H1 (cell line): Measurements from ENCODE around the gene TNFRSF14. TPM values are rescaled to one million over a fixed set of nuclear protein-coding genes. Genes with fewer than 3 reads are reported as not detected.

Experiments
- CTCF ChIA-PET: fragments of 300-600 bp; sonication (Branson Sonifier 250); formaldehyde crosslinking; loops from one replicate; lab custom pipeline; 2021; ENCODE audit not compliant: partially characterized antibody; lab: Charles Lee
- POLR2A ChIA-PET: fragments of 300-600 bp; sonication (Branson Sonifier 250); formaldehyde crosslinking; loops from one replicate; lab custom pipeline; 2021; ENCODE audit warnings: inconsistent platforms; ENCODE audit not compliant: partially characterized antibody; lab: Charles Lee
- DNase-seq, 2 experiments: peaks; one replicate each; pipeline versions ENCODE4 v3.0.0 to v3.0.0-alpha.2; 2010 to 2022; ENCODE audit warnings: low spot score in 2 of 2, low read depth in 1 of 2, mixed read lengths in 1 of 2
- FAIRE-seq: peaks from 2 replicates; lab custom pipeline; 2011; peaks lifted over from hg19 to GRCh38; lab: Jason Lieb, UNC
- H2AFZ ChIP-seq: 2 replicates; pipeline ENCODE4 v1.8.1; 2012; ENCODE audit warnings: low read length, inconsistent platforms
- H2AK5ac ChIP-seq: 2 replicates; pipeline ENCODE4 v1.6.1; 2013; ENCODE audit warnings: low read depth, low read length
- H2BK120ac ChIP-seq: replicated peaks from 2 replicates; pipeline ENCODE3; 2013; ENCODE audit warnings: low read depth, low read length, inconsistent platforms
- H2BK12ac ChIP-seq: 2 replicates; pipeline ENCODE4 v1.6.1; 2013; ENCODE audit warnings: low read depth, low read length
- H2BK15ac ChIP-seq: 2 replicates; pipeline ENCODE4 v1.6.1; 2013; ENCODE audit warnings: low read length
- H2BK20ac ChIP-seq: 2 replicates; pipeline ENCODE4 v1.6.1; 2013; ENCODE audit warnings: low read length
- H2BK5ac ChIP-seq: 2 replicates; pipeline ENCODE4 v1.6.1; 2013; ENCODE audit warnings: low read depth, low read length
- H3K14ac ChIP-seq: 2 replicates; pipeline ENCODE4 v1.6.1; 2013; ENCODE audit warnings: inconsistent platforms; ENCODE audit not compliant: insufficient read length
- H3K18ac ChIP-seq: 2 replicates; pipeline ENCODE4 v1.6.1; 2013; ENCODE audit warnings: low read length; ENCODE audit errors: extremely low read depth
- H3K23ac ChIP-seq: 2 replicates; pipeline ENCODE4 v1.6.1; 2013; ENCODE audit warnings: inconsistent platforms; ENCODE audit not compliant: insufficient read length
- H3K23me2 ChIP-seq: 2 replicates; pipeline ENCODE4 v1.6.1; 2013; ENCODE audit warnings: low read depth, low read length
- H3K27ac ChIP-seq: 2 replicates; pipeline ENCODE4 v1.6.1; 2011; ENCODE audit warnings: low read depth, low read length, inconsistent platforms
- H3K27me3 ChIP-seq, 4 experiments: replicated peaks in 1 of 4; 1 replicate in 1 of 4; 2 replicates in 3 of 4; pipeline versions ENCODE4 v1.6.1 to v1.8.1; 2011 to 2013; ENCODE audit warnings: low read length in 3 of 4, mild to moderate bottlenecking in 3 of 4, inconsistent platforms in 2 of 4, mixed read lengths in 2 of 4, moderate library complexity in 1 of 4; ENCODE audit not compliant: control insufficient read depth in 3 of 4, insufficient read depth in 3 of 4; ENCODE audit errors: extremely low read depth in 1 of 4
- H3K36me3 ChIP-seq, 4 experiments: 2 replicates each; pipeline versions ENCODE4 v1.6.1 to v1.8.1; 2011 to 2013; ENCODE audit warnings: mild to moderate bottlenecking in 4 of 4, low read length in 3 of 4, moderate library complexity in 2 of 4, control low read depth in 1 of 4, inconsistent platforms in 1 of 4; ENCODE audit not compliant: insufficient read depth in 4 of 4, control insufficient read depth in 2 of 4
- H3K4ac ChIP-seq: replicated peaks from 2 replicates; pipeline ENCODE3; 2013; ENCODE audit warnings: low read length, low read depth, mixed read lengths, inconsistent platforms; ENCODE audit not compliant: insufficient read length
- H3K4me1 ChIP-seq, 4 experiments: replicated peaks in 1 of 4; 1 replicate in 1 of 4; 2 replicates in 3 of 4; pipeline versions ENCODE4 v1.6.1 to v1.8.1; 2011 to 2013; ENCODE audit warnings: low read length in 3 of 4, inconsistent platforms in 2 of 4, mixed read lengths in 1 of 4; ENCODE audit not compliant: insufficient read depth in 4 of 4, control insufficient read depth in 3 of 4
- H3K4me2 ChIP-seq, 2 experiments: 2 replicates each; pipeline versions ENCODE4 v1.6.1 to v1.8.1; 2011 to 2013; ENCODE audit warnings: low read depth in 2 of 2, low read length in 2 of 2, control low read depth in 1 of 2, inconsistent platforms in 1 of 2, mild to moderate bottlenecking in 1 of 2; ENCODE audit not compliant: insufficient read depth in 1 of 2
- H3K4me3 ChIP-seq, 4 experiments: fragments of 200-600, 300-600 bp in 1 of 4; sonication (generic), shearing (Covaris generic), sonication (Bioruptor Twin) in 1 of 4; 2 replicates each; pipeline versions ENCODE4 v1.5.1 to v1.8.1; 2011 to 2016; ENCODE audit warnings: low read length in 4 of 4, low read depth in 3 of 4, control low read depth in 2 of 4, inconsistent platforms in 2 of 4, mild to moderate bottlenecking in 2 of 4, mixed read lengths in 1 of 4, moderate library complexity in 1 of 4; ENCODE audit not compliant: insufficient read depth in 2 of 4; ENCODE audit errors: extremely low read depth in 1 of 4
- H3K56ac ChIP-seq: replicated peaks from 2 replicates; pipeline ENCODE3; 2013; ENCODE audit warnings: low read depth, mild to moderate bottlenecking, mixed read lengths, low read length, inconsistent platforms; ENCODE audit not compliant: insufficient read length
- H3K79me1 ChIP-seq: 2 replicates; pipeline ENCODE4 v1.6.1; 2013; ENCODE audit warnings: low read depth, low read length, control low read depth
- H3K79me2 ChIP-seq, 2 experiments: 2 replicates each; pipeline versions ENCODE4 v1.6.1 to v1.8.1; 2012 to 2013; ENCODE audit warnings: low read length in 2 of 2, mild to moderate bottlenecking in 2 of 2, inconsistent platforms in 1 of 2; ENCODE audit not compliant: insufficient read depth in 2 of 2, control insufficient read depth in 1 of 2
- H3K9ac ChIP-seq, 4 experiments: replicated peaks in 1 of 4; 1 replicate in 1 of 4; 2 replicates in 3 of 4; pipeline versions ENCODE4 v1.6.1 to v1.8.1; 2011 to 2013; ENCODE audit warnings: low read depth in 3 of 4, low read length in 3 of 4, control low read depth in 2 of 4, mild to moderate bottlenecking in 2 of 4, moderate library complexity in 2 of 4, inconsistent platforms in 1 of 4; ENCODE audit errors: extremely low read depth in 1 of 4
- H3K9me3 ChIP-seq, 2 experiments: 2 replicates each; pipeline versions ENCODE4 v1.6.1 to v1.8.1; 2012 to 2013; ENCODE audit warnings: mild to moderate bottlenecking in 2 of 2, moderate library complexity in 2 of 2, control low read depth in 1 of 2, inconsistent platforms in 1 of 2, low read depth in 1 of 2, low read length in 1 of 2, mixed read lengths in 1 of 2; ENCODE audit not compliant: insufficient read depth in 2 of 2
- H4K20me1 ChIP-seq, 2 experiments: replicated peaks in 1 of 2; 2 replicates each; pipeline versions ENCODE3 to v1.8.1; 2011 to 2013; ENCODE audit warnings: inconsistent platforms in 2 of 2, low read length in 2 of 2, mild to moderate bottlenecking in 1 of 2; ENCODE audit not compliant: insufficient read depth in 2 of 2, control insufficient read depth in 1 of 2
- H4K5ac ChIP-seq: 2 replicates; pipeline ENCODE4 v1.6.1; 2013; ENCODE audit warnings: low read length, low read depth, mixed read lengths, inconsistent platforms; ENCODE audit not compliant: insufficient read length
- H4K8ac ChIP-seq: 2 replicates; pipeline ENCODE4 v1.8.0; 2013; ENCODE audit warnings: mild to moderate bottlenecking, moderate library complexity, low read length, inconsistent platforms; ENCODE audit not compliant: insufficient read depth; ENCODE audit errors: extremely low read depth
- H4K91ac ChIP-seq: replicated peaks from 2 replicates; pipeline ENCODE3; 2013; ENCODE audit warnings: low read length, mixed read lengths, inconsistent platforms; ENCODE audit not compliant: insufficient read length
- JUND ChIP-seq: IDR thresholded peaks from 2 replicates; pipeline ENCODE4 v1.6.1; 2011; ENCODE audit warnings: mild to moderate bottlenecking, improper control_type of control experiment, low read length
- KDM5A ChIP-seq: fragments of 200-600 bp; IDR thresholded peaks from 2 replicates; pipeline ENCODE4 v1.7.1; 2012; ENCODE audit warnings: mild to moderate bottlenecking, low read length, inconsistent platforms, mixed read lengths
- WGBS, 2 experiments: shearing (Covaris generic) in 1 of 2; methylation state at CpG; one replicate each; pipeline versions ENCODE4 v1.1.6 to v1.1.7; 2013 to 2015; ENCODE audit warnings: low lambda C conversion rate in 2 of 2, mixed read lengths in 2 of 2, inconsistent platforms in 1 of 2, low coverage in 1 of 2, missing lambda C conversion rate in 1 of 2; ENCODE audit not compliant: insufficient replicate concordance in 2 of 2, insufficient coverage in 1 of 2, insufficient read length in 1 of 2; ENCODE audit errors: extremely low coverage in 1 of 2, missing lambda C conversion rate in 1 of 2; 5-methylcytosine and 5-hydroxymethylcytosine counted together
- polyA plus RNA-seq, 7 experiments: library from polyadenylated mRNA; depleted of rRNA in 3 of 7; stranded (reverse) in 5 of 7; unstranded in 2 of 7; fragments of >200 nt in 5 of 7; fragments of 200-250 nt in 2 of 7; gene quantifications; 1 replicate in 5 of 7; 2 replicates in 1 of 7; 4 replicates in 1 of 7; pipeline versions ENCODE4 v1.2.1 to v1.2.3, GENCODE V29; 2011 to 2013; ENCODE audit warnings: missing spikeins in 2 of 7, mixed read lengths in 2 of 7
- total RNA-seq: library from RNA; stranded (reverse); fragmentation: NEBNext Ultra II Directional; extraction: Animal tissue kit (Norgen Biotek cat#: 25700); gene quantifications from 2 replicates; pipeline ENCODE4 v1.2.1, GENCODE V29; 2021

Gene TNFRSF14
- total and polyA plus RNA-seq, 2 of the 8 experiments (the other 6 are each of a cell fraction or from before 2014, with no cell fraction given): 0.36 to 0.50 TPM

- Histone ChIP-seq H3K4me2 (no peak overlapping the region), H3K79me2 (no peaks in the 10 kb centered on the region), H3K4me3 (no peak overlapping the region), H3K14ac (no peak overlapping the region), H3K9ac (no peak overlapping the region), H2BK5ac (no peak overlapping the region), H3K18ac (no peak overlapping the region), H4K20me1 (no peaks in the 10 kb centered on the region), H2BK12ac (no peak overlapping the region), H4K5ac (no peak overlapping the region), H2BK20ac (no peak overlapping the region), H4K8ac (no peak overlapping the region), H3K36me3 (no peaks in the 10 kb centered on the region), H3K27ac (no peak overlapping the region), H3K23me2 (no peaks in the 10 kb centered on the region), H3K23ac (no peak overlapping the region), H4K91ac (no peak overlapping the region), H2BK15ac (no peak overlapping the region), H2AK5ac (no peak overlapping the region), H3K9me3 (no peaks in the 10 kb centered on the region), H2AFZ (no peak overlapping the region), H3K27me3 (0 out of 7 replicates have a peak, but pooled peaks cover 0 to 3% (median 0%) of the 10 kb centered on the region in 4 experiments), H3K79me1 (no peaks in the 10 kb centered on the region), H3K4ac (no peak overlapping the region), H3K4me1 (no peaks in the 10 kb centered on the region; a peak in 1 of 7 replicates), H3K56ac (no peak overlapping the region), H2BK120ac (no peak overlapping the region)
- no peak for TF ChIP-seq JUND
- TF ChIP-seq KDM5A: no peak
- ChIA-PET CTCF (interaction anchor here (1.1 kb wide), 1 partner anchor 43 kb away, joined by 4 read pairs; no protein-coding TSS in a partner anchor), POLR2A (interaction anchor here (1.1 kb wide), 1 partner anchor 19 kb away, joined by 4 read pairs; the partner anchor contains the start of gene PRXL2B)
- DNase-seq: no peak
- no peak for FAIRE-seq
- 89% methylated on average over 14 of the region's 14 CpGs; no CpG with 5 or more reads in 1 of the 2 experiments for WGBS, 2 experiments
Measured at GRCh38 chr1:2604844-2605508, 48.8 kb downstream of the TNFRSF14 start.
